ENCODE data around the gene MYADML2.

The MYADML2 gene

DNA sequence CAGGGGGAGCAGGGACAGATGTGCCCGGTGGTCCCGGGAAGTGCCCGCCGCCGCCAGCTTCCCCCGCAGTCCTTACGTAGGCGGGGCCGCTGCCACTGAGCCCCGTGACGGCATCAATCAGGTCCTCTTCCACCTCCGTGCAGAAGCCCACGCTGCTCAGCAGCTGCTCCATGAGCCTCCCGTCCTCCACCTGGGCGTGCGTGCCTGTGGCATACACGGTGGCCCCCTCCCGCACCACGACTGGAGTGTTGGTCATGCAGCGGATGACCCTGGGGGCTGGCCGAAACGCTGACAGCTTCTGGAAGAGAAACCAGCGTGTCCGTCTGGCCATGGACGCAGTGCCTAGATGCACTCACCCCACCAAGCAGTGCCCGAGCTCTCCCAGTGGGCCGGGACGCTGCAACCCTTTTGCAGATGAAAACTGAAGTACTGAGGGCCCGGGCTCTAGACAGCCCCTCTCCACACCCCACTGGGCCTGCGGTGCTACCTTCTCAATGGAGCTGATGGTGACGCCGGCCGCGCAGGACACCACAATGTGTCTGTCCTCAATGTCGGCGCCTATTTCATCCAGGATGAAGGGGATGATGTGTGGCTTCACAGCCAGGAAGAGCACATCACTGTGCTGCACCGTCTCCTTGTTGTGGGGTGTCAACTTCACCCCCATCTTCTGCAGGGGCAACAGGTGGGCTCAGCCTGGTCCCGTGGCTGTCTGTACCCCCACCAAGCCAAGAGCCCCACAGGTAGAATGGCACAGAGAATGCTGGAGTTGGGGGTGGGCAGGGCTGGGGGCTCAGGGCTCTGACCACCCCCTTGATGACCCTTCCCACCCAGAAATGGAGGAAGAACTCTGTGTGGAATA, 12.0 kb downstream of the MYADML2 start:
- no peak for DNase-seq

DNA sequence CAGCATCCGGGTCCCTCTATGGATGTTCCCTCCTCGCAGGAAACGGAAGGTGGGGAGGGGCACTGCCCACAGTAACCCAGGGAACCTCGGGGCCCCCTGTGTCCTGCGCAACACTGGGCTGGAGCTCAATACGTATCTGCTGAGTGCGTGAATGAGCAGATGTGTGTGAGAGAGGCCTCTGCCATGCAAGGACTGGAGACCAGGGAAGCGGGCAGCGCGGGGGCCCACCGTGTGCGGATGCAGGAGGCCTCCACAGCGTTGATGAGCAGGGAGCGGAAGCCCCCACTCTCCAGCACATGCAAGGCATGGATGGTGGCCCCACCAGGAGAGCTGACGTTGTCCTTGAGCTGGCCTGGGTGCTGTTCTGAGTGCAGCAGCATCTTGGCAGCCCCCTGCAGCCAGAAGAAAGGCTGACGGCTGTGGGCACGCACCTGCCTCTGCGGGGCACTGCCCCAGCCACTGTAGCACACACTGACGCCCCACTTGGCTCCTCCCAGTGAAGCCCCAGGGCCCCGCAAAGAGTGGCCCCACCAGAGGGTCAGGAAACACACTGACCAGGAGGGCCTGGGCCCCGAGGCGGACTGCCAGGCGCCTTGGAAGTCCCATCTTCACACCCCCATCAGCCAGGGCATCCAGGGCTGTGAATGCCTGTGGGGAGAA, 12.8 kb downstream of the MYADML2 start:
- no peak for DNase-seq

DNA sequence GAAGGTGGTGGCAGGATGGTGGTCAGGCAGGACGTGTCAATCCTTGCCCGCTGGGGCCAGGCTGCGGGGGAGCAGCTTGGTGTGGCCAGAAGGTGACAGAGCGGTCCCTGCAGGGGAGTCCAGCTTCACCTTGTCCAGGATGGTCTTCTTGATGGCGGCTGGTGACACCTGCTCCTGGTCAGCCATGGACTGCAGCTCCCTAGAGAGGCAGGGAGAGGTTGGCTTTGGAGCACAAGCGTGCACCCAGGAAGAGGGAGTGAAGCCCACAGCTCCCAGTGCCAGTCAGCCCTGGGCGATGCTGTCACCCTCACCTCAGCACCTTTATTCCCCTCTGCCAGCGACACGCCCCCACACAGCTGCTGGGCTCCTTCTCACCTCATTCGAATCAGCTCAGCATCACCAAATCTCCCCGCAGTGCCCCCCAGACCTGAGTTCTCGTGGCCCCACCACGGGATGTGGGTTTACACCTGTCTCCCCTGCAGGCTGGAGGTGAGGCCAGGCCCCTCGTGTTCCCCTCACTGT, 13.8 kb downstream of the MYADML2 start:
- DNase-seq, result no peak

DNA sequence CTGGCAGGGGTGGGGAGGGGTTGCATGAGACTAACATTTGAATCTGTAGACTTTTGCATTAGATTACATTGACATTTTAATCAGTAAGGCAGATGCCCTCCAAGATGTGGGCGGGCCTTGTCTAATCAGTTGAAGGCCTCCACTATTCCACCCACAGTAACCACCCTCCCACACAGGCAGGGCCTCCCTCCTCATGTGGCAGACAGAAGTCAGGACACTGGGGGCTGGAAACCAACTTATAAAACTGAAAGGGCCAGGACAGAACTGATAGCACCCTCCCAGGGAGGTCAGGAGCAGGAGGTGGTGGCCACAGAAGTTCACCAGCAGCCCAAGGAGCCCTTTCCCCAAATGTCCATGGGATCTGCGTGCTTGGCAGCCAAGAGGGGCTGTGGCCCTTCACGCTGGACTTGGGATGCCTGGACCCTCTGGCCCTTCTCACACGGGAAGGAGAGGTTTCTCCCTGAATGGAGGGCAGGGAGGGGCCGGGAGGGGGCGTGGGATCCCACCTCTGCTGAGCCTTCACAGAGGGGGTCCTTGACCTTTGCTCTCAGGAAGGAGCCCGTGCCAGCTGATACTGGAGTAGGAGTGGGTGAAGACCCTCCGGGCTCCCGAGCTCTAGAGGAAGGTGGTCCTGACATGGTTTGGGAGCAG, 14.6 kb downstream of the MYADML2 start:
- DNase-seq, result no peak

DNA sequence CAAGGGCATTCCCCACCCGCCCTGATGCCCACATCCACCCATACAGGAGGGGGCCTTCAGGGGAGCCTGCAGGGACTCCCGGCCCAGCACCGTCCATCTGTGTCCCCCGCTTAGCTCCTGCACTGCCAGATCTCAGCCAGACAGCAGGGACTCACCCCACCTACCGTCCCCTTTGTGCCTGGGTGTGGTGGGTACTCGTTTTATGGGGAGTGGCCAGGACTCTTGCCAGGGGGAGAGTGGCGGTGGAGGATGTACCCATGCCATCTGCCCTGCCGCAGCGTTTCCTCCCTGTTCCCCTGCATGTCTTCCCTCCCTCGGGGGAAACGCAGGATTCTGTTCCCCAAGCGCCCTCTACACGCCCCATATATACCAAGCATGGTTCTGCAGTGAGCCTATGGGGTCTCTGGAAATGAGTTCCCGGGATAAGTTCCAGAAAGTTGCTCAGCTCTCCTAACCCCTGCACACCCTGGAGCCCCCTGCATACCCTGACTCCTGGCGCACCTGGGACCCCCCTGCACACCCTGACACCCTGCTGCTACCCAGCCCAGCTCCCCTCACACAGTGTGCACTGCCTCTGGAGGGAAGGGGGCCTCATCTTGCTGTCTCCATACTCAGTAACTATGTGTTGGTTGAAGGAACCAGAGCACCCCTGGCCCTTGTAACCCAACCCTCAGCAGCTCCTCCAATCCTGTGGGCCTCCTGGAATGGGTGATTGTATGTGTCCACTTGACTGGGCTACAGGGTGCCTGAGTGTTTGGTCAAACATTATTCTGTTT, 15.3 kb downstream of the MYADML2 start:
- no peak for DNase-seq

DNA sequence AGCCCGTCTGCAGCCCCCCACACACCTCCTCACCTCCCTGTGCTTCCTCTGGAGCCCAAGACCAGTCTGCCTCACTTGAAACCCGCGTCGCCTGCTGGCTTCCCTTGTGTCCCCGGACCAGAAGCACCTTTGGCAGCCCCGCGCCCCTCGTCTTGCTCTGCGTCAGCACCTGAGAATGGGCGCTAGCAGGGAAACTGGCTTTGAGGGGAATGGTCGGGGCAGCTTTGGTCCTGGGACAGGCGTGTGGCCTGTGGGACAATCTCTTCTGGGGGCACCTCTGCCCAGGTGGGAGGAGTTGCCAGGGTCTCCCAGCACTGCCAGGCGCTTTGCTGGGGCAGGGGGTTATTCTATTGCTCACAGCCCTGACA, 15.9 kb downstream of the MYADML2 start:
- DNase-seq, result no peak

DNA sequence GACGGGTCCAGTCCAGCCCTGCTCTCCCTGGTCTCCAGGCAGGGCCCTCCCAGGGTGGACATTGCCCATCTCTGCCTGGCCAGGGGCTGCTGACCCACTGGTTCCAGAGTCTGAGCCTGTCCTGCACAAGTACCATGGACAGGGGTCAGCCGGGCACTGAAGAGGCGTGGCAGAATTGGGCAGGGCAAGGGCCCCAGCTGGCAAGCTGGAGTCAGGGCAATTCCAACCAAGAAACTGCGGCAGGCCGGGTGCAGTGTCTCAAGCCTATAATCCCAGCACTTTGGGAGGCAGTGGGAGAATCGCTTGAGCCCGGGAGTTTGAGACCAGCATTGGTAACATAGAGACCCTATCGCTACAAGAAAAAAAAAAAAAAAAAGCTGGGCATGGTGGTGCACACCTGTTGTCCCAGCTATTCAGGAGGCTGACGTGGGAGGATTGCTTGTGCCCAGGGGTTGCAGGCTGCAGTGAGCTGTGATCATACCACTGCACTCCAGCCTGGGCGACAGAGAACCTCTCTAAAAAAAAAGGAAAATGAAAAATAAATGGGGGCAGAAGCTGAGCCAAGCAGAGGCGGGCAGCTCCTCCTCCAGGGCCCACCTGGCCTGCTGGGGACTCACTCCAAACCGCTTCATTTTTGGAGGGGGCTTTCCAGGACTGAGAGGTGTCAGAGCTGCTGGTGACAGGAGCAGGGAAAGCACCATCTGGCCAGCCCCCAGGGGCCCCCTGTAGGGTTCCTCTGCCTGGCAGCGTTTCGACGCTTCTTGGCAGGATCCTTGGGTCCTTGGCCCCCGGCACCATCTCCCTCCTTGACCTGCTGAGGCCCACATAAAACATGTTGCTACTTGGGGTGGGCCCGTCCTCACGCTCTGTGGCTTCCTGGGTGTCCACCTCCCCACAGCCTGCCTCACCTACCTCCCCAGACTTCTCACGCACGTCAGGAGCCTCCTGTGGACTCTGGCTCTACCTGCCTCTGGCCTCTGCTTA, 16.6 kb downstream of the MYADML2 start:
- DNase-seq, result no peak

DNA sequence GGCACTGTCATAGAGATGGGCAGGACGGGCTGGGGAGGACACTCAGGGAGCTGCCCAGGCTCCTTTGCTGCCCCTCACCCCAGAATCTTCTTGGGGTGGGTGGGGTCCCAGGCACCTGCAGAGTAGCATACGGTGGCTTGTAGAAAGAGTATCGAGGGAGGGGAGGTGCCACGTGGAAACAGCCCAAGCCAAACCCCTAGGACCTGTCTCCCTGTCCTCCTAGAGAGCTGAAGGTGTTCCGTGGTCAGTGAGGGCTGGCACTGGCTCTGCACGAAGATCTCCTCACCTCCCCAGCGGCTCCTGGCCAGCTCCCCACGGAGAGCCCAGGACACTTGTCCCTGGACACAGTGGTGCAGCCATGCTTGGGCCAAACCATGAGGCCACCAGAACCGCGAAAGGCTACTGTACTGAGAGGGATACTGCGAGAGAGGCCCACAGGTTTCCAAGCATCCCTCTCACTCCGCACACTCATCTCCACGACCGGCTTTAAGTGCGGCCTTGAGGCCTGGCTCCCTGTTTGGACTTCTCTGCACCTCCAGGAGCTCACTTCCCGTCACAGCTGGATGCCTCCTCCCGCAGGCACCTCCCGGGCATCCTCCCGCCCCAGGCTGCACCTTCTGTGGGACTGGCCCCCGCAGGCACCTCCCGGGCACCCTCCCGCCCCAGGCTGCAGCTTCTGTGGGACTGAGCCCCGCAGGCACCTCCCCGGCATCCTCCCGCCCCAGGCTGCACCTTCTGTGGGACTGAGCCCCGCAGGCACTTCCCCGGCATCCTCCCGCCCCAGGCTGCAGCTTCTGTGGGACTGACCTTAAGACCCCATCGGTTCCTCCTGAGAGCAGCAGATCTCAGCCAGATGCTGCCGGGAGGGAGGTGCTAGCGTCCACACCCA, 17.5 kb downstream of the MYADML2 start:
- DNase-seq, result no peak

DNA sequence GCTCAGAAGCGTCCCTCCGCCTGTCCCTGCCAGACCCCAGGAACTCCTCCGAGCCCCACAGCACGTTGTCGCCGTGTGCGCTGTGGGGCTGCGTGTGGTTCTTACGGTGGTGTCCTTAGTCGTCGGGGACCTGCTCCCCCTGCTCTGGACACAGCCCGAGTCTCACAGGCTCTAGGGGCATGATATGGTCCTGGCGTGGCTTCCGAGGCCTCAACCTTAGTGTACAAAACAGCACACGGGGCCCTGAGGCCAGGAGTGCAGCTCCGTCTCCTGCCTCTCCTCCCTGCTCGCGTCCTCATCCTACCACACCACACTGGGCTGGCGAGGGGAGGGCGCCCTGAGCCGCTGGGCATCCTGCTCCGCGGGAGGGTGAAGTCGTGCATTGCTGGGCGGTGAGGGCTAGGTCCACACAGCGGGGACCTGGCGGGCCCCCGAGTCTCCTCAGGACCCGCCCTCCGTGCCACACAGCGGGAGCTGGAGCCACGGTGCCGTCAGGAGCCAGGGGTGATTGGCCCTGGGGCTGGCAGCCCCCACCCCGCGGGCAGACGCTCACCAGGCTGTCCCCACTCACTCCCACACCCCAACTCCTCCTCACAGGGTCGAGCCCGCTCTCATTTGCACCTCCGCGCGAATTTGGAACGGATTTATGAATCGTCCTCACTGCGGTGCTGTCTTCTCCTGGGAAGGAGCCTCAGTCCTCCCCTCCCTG, 18.3 kb downstream of the MYADML2 start:
- DNase-seq, result no peak

DNA sequence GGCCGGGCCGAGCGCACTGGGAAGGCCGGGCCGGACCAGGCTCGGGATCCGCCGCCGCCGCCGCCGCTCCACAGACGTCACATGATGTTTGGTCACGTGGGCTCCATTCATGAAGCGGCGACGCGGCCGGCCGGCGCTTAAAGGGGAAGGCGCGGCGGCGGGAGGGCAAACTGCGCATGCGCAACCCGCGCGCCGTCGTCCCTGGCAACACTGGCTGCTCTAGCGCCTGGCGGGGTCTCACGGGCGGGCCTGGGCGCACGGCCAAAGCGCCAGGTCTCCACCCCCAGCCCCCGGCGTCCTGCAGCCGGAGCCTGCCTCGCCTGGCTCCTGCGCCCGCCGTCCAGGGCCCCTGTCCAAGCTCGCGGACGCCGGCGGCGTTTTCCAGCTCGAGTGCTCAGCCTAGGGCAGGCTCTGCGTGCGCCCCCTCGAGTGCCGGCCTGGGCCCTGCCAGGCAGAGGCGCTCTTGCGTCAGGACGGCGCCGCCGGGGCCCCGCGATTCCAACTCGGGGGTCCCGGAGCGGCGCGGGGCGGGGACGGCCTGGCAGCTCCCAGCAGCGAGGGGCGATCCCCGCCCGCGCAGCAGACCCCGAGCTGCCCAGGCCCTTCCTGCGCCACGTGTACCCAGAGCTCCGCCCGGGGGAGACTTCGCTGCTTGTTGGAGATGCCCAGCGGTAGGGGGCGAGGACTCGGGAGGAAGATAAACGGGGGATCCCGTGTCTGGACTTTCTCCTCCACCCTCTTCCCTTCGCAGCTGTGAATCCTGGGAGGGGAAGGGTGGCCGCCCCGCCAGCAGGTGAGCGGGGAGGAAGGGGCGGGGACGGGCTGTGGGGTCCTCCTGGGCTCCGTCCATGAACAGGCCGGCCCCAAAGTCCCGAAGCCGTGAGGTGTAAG, 19.1 kb downstream of the MYADML2 start, which contains the start of gene MAFG:
Gene MAFG (minus strand): TSS at position 83 of the 891 bp plus-strand sequence. CDS start 4,550 bp downstream, outside the sequence.
- DNase-seq, result peak; percentile 91

DNA sequence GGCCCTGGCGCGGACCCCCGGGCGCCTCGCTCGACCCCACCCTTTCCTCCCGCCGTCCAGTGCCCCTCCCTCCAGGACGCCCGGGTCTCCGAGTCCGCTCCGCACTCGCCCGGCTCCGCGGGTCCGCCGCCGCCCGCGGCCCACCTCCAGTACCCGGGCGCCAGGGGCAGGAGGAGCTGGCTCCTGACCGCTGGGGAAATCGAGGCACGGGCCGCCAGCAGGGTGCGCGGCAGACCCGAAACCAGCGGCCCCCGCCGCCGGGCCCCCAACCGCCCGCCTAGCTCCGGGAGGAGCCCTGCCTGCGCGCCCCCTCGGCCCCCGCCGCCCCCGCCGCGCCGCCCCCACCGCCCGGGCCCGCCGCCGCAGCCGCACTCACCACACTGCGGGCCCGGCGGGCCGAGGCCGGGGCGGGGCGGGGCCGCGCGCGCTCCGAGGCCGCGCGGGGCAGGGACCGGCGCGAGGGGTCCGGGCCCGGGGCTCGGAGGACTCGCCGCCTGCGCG, 19.8 kb downstream of the MYADML2 start:
- no peak for DNase-seq

DNA sequence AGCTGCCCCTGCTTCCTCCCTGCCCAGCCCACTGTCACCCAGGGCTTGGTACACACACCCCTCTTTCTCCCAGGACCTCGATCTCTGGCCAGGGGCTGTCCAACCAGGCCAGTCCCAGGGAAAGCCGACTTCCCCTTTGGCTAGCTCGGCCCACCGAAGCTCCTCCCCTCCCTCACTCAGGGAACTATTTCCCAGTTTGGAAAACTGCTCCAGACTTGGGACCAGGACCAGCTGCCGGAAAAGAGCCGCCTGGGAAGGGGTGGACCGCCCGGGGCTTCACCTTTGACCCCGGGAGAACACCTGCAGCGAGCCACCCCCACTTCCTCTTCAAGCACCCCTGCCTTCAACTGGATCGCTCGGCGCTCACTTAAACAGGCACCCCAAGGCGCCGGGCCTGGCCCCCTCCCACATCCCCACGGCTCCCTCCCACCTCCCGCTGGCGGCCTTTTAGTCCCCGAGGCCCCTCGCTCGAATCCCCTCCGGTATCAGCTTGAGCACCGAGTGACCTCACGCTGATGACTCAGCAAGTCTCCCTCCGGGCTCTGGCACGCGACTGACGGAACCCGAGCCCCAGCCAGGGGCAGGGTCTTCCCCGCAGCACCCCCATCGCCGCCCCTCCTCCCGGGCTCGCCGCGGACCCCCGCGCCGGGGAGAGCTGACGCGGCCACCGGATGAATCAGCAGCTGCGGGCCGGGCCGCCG, 20.4 kb downstream of the MYADML2 start:
- DNase-seq, result peak; percentile 47 to 62

DNA sequence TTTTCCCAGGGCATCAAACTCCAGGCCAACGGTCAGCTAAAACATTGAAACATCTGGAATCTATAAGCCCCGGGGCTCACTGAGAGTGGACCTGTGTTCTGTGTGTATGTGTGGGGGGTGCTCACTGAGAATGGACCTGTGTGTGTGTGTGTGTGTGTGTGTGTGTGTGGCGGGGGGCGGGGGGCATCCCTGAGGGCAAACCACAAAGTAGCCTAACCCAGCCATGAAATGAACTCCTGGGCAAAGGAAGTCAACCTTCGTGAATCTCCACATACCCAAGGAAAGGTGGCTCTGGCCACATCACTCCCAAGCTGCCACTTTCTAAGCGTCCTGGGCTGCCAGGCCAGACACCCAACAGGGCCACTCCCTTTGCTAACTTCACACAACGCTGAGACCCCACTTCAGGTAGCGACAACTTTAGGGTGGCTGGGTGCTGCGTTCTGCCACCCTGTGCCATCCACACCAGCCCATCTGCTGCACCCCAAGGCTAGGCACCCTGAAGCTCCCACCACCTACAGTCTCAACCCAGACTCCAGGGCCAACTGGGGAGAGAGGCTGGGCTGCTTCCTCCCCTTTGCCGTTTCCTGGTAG, 21.1 kb downstream of the MYADML2 start:
- peak in 1 of 2 donors; percentile 16 for DNase-seq

DNA sequence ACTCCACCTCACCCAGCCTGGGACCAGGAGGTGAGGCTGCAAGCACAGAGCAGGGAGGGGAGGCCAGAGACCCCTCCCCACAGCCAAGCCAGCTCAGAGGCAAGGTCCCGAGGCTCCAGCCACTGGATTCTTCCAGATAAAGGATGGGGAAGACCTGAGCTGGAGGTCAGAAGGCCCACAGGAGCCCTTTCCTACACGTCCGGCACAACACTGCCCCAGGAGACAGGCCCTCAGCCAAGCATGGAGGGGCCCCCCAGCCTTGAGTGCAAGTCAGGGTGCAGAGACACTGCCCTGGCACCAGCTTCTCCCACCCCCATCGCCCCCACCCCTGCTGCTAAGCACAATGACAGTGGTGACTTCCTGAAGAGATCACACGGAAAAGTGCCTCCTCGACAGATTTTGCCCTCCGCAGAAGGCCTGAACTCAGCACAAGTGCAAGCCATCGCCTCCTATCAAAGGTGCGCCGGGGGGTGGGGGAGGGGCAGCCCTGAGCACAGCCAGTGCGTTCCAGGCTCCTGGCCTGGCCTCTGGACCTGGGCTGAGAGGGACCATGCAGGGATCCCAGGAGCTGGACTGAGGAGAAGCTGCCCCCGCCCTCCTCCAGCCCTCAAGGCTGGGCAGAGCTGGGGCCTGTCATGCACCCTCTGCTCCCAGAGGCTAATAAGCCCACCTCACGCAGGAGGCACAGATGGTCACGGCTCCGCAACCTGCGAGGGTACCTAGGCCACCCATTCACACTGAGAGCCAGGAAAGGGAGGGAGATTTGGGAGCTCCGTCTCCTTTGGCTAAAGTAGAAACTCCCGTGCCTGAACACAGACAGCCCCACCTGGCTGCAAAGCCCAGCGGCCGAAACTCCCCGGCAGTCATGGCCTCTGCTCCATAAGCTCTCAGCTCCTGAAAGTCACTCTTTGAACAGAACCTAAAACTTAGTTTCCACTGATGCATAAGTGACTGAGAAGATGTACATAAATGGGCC, 22.2 kb downstream of the MYADML2 start:
- DNase-seq, result peak in 1 of 2 donors; percentile 25

DNA sequence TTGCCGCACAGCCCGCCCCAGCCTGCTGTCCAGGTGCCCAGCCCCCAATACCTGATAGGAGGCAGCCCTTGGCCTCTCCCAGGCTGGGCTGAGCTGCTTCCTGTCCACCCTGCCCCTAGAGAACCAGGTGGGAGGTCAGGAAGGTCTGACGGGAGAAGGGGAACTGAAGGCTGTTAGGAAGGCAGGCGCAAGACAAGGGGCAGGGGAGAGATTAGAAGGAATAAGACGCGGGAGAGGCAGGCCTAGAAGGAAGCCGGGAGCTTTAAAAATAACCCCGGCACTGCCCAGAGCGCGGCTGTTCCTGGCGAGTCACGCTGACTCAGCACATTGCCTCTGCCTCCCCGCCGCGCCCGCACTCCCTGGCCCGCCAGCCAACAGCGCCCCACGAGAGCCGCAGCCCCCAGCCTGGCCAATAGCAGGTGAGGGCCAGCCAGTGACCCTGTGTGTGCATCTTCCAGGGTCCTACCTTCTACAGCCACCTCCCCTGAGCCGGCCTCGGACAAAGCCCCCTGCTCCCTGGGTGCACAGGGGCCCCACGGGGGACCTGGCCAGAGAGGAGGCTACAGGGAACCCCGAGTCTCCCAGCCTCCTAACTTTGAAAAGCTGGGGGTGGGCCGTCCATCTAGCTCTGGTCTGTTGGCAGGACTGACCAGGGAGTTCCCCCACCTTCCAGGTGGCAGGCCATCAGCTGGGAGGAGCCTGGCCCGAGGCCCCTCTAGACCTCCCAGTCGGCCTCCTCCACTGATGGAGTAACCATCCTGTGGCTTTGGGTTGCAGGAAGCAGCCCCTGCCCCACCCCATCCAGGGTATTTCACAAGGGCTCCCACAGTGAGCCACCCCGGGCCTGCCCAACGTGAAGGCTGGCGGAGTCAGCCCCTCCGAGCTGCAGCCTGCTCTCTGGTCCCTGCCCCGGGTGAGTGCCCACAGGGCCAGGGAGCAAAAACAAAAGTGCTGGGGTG, 23.5 kb downstream of the MYADML2 start:
- peak in 1 of 2 donors; percentile 59 for DNase-seq

All from CD4-positive, alpha-beta T cell treated with Interleukin-4 for 1 hour (primary cell).